HG03097 (cell line): Measurements from ENCODE around the gene CD163.
"Not testable (repeated sequence)": the region's sequence is repeated elsewhere in the genome, so short reads cannot be mapped to it uniquely, and the experiment has no call there.

Experiments used
- ATAC-seq: cut with Tn5 transposase; IDR thresholded peaks from one replicate; pipeline ENCODE4 v1.9.1; 2021; ENCODE audit not compliant: unreplicated experiment, low FRiP score

CD163 gene

DNA sequence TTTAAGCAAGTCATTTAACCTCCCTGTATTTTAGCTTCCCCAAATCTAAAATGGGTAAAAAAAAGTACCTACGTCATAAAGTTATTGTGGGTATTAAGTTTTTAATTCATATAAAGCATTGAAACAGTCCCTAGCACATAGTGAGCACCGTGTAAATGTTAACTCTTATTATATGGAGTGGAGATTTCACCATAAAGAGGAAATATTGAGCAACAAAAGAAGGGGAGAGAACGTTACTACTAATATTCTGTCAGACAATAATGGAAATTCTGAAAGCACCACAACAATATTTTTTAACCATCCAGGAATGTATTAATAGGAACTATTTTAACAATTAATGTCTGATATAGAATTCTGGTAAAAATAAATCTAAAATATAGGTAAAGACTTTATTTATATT lies 51.8 kb downstream of the CD163 start:
- no peak for ATAC-seq

- ATAC-seq = no peak
Measured at GRCh38 chr12:7450667-7451066, 52.9 kb downstream of the CD163 start.

DNA sequence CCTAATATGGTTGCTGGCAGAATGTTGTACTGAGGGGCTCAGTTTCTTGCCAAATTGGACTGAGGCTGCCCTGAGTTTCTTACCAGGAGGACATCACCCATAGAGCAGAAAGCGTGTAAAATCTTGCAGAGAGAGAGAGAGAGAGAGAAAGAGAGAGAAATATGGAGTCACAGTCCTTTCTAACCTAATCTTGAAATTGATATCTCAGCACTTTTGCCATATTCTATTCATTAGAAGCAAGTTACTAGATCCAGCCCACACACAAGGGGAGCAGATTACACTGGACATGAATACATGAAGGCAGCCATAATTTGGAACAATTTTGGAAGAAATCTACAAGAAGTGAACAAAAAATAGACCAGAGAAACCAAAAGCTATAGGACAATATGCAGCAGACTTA lies 55.5 kb downstream of the CD163 start:
- no peak for ATAC-seq

DNA sequence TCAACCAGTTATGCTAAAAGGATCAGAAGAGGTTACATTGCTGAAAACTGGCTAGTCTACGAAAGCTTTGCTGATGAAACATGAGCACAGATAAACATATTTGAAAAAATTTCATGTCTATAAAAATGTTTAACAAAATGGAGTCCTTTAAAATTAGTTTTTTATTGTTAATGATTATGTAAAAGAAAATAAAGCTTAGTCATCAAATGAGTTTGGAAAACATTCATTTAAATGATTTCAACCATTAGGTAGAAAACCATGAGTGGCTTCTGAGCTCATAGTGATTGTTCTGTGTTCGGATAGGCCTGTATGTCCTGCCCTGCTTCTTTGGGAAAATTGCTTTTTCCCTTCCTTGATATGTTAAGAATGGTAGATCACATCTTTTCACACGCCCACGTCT lies 59.0 kb downstream of the CD163 start:
- no peak for ATAC-seq

DNA sequence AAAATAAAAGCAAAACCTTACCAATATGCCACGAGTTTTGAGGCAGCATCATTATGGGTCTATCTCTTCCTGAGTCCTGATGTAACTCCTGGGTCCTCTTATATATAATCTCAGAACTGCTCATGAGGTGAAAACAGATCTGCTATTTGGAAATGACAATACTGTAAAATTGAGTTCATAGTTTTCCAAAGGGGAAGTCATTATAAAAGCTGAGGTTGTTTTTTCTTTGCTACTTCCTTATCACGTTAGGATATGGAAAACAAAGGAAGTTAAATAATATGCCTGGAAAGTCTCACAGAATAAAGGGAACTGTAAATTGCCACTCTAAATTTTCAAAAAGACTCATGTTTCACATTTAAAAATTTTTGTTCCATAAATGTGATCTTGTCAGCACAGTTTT lies 59.5 kb downstream of the CD163 start, which contains the start of gene CD163L1:
TSS of gene CD163L1 (minus strand) at position 78 of the 400 bp plus-strand sequence. CDS start at position 52, 26 bp downstream.
- no peak for ATAC-seq

GRCh38 chr12:7441216-7441615 lies 62.4 kb downstream of the CD163 start:
- no peak for ATAC-seq

- ATAC-seq = no peak
Measured at GRCh38 chr12:7439579-7440505, 63.7 kb downstream of the CD163 start.

DNA sequence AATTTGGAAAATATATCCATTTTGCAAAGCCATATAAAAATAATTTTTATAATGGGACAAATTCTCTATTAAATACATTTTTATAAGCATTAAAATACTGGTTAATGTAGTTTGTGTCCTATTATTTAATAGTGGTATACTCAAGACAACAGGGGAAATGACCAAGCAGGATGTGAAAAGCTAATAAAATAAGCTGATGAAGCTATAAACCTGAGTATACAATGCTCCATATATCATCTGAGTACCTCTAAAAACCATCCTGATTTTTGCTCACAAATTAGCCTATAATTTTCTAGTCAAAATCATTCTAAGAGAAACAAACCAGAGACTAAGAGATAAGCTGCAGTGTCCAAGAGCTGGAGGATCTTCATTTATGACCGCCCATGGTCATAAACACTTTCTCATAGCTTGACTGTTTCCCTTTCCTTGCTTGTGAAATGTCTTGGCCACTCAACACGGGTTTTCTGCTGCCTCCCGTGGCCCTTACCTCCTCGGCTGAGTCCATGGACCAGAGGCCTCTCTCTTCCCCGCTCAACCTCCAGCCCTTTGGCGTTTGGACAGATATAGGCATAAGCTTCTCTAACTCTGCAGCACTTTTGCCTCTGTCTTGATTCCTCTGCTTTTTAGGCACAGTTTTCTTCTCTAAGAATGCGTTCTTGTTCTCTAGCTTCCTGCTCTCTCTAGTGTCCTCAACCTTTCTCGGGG lies 65.1 kb downstream of the CD163 start:
- not testable (repeated sequence) for ATAC-seq

DNA sequence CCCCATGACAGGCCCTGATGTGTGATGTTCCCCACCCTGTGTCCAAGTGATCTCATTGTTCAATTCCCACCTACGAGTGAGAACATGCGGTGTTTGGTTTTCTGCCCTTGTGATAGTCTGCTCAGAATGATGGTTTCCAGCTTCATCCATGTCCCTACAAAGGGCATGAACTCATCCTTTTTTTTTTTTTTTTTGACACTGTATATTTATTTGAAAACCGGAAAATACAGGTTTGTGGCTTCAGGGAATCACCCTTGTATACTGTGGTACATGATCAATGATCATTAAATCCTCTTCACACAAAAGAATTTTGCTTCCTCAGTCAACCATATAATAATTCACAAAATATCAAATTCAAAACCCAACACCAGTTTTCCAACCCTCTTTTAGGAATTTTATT lies 66.1 kb downstream of the CD163 start:
- ATAC-seq = not testable (repeated sequence)

GRCh38 chr12:7434670-7435069 lies 68.9 kb downstream of the CD163 start:
- no peak for ATAC-seq

GRCh38 chr12:7433276-7433822 lies 70.2 kb downstream of the CD163 start:
- ATAC-seq = no peak

DNA sequence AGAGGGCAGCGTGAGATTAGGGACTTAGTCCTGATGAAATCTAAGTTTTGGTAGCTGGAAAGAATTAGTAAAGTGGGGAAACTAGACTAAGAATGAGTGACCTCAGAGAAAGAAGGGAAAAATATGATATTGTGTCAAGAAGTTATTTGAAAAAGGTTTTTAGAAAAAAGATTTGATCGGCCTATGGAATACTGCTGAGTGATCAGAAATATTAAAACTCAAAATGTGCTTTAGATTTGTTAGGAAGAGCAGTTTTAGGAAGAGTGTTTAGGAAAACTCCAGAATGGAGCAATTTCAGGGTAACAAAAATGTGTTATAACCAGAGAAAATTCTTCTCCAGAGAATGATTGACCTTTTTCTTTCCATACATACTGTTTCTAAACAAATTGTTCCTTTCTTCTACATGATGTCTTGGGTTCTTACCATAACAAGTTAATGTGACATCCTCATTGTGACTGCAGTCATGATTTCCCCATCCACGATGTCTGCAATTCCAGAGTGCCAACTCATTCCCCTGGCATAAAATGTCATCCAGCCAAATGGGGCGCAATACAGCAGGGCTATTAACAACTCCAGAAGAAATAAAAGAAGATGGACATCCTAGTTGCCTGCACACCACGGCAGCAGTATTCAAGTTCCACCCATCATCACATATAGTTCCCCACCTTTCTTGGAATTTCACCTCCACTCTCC lies 71.4 kb downstream of the CD163 start:
- no peak for ATAC-seq
